Mesothelial cell of epicardium (in vitro differentiated cells): ENCODE data around the gene KRTAP6-2. TPM values are rescaled to one million over a fixed set of nuclear protein-coding genes. Genes with fewer than 3 reads are reported as not detected.

Experiments used
- DNase-seq, 2 experiments: peaks; one replicate each; pipeline ENCODE4 v3.0.0; 2021; ENCODE audit warnings: low spot score in 2 of 2; ENCODE audit not compliant: unreplicated experiment in 2 of 2
- H3K27ac Mint-ChIP-seq: 2 replicates; pipeline ENCODE4 v1.8.0; 2021; ENCODE audit warnings: mixed read lengths
- H3K27me3 Mint-ChIP-seq: 2 replicates; pipeline ENCODE4 v1.8.0; 2021; ENCODE audit warnings: low read depth, mixed read lengths
- H3K36me3 Mint-ChIP-seq: 2 replicates; pipeline ENCODE4 v1.8.0; 2021; ENCODE audit warnings: mixed read lengths
- H3K4me1 Mint-ChIP-seq: 2 replicates; pipeline ENCODE4 v1.8.0; 2021; ENCODE audit warnings: mixed read lengths
- H3K4me3 Mint-ChIP-seq: 2 replicates; pipeline ENCODE4 v1.8.0; 2021; ENCODE audit warnings: mild to moderate bottlenecking, moderate library complexity, mixed read lengths
- H3K9me3 Mint-ChIP-seq: 2 replicates; pipeline ENCODE4 v1.8.0; 2021; ENCODE audit warnings: mixed read lengths
- total RNA-seq: library from RNA; stranded (reverse); gene quantifications from 3 replicates; pipeline ENCODE4 v1.2.1, GENCODE V29; 2021
- TF ChIP-seq, protein P1 (sequence below): fragments of 200-600 bp; sonication (generic); IDR thresholded peaks from one replicate; pipeline ENCODE4 v1.5.0; 2021; ENCODE audit warnings: antibody characterized with exemption; ENCODE audit not compliant: unreplicated experiment

Gene KRTAP6-2
- total RNA-seq, 1 donor from 2014 or later: not detected

DNA sequence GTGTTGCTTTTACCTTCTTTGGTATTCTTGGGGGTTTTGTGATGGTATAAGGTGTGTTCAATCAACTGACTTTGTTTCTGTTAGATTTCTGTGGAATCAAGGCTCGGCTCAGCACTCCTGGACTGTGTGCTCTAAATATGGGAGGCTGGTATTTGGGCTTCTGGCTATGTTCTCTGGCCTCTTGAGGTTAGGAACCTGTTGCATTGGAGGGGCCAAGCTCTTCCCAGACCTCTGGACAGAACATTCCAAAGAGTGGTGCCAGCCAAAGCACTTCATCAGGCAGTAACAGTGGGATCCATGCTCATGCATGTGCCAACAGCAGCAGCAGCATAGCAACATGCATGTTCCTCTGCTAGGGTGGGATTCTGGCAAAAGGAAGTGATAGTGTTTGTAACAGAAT, 45.9 kb downstream of the KRTAP6-2 start:
- Mint-ChIP-seq H3K4me1 (no peaks in the 10 kb centered on the region), H3K9me3 (peaks cover 65% of the 10 kb centered on the region), H3K4me3 (no peak overlapping the region), H3K27ac (no peak overlapping the region), H3K36me3 (no peaks in the 10 kb centered on the region), H3K27me3 (no peaks in the 10 kb centered on the region)
- TF ChIP-seq, protein P1, sequence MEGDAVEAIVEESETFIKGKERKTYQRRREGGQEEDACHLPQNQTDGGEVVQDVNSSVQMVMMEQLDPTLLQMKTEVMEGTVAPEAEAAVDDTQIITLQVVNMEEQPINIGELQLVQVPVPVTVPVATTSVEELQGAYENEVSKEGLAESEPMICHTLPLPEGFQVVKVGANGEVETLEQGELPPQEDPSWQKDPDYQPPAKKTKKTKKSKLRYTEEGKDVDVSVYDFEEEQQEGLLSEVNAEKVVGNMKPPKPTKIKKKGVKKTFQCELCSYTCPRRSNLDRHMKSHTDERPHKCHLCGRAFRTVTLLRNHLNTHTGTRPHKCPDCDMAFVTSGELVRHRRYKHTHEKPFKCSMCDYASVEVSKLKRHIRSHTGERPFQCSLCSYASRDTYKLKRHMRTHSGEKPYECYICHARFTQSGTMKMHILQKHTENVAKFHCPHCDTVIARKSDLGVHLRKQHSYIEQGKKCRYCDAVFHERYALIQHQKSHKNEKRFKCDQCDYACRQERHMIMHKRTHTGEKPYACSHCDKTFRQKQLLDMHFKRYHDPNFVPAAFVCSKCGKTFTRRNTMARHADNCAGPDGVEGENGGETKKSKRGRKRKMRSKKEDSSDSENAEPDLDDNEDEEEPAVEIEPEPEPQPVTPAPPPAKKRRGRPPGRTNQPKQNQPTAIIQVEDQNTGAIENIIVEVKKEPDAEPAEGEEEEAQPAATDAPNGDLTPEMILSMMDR: no peak
- no peak for DNase-seq

Other genes starting within 250 kb of the KRTAP6-2 start
- gene KRTAP13-2, start 226.6 kb downstream of the KRTAP6-2 start, total RNA-seq: not detected in 3 replicates
- not detected in 3 replicates for gene KRTAP13-1, start 202.9 kb downstream of the KRTAP6-2 start, total RNA-seq
- gene KRTAP13-3, start 173.0 kb downstream of the KRTAP6-2 start, total RNA-seq: not detected in 3 replicates
- not detected in 3 replicates for gene KRTAP13-4, start 168.7 kb downstream of the KRTAP6-2 start, total RNA-seq
- gene KRTAP15-1, start 158.6 kb downstream of the KRTAP6-2 start, total RNA-seq: not detected in 3 replicates
- not detected in 3 replicates for gene KRTAP19-1, start 118.5 kb downstream of the KRTAP6-2 start, total RNA-seq
- gene KRTAP19-2, start 111.5 kb downstream of the KRTAP6-2 start, total RNA-seq: not detected in 3 replicates
- not detected in 3 replicates for gene KRTAP19-3, start 106.9 kb downstream of the KRTAP6-2 start, total RNA-seq
- not detected in 3 replicates for gene KRTAP19-4, start 101.7 kb downstream of the KRTAP6-2 start, total RNA-seq
- not detected in 3 replicates for gene KRTAP19-5, start 96.8 kb downstream of the KRTAP6-2 start, total RNA-seq
- not detected in 3 replicates for gene KRTAP19-6, start 57.0 kb downstream of the KRTAP6-2 start, total RNA-seq
- not detected in 3 replicates for gene KRTAP19-7, start 37.6 kb downstream of the KRTAP6-2 start, total RNA-seq
- not detected in 3 replicates for gene KRTAP22-2, start 8.5 kb downstream of the KRTAP6-2 start, total RNA-seq
- gene KRTAP6-3, start 6.5 kb downstream of the KRTAP6-2 start, total RNA-seq: not detected in 3 replicates
- gene KRTAP22-1, start 2.2 kb upstream of the KRTAP6-2 start, total RNA-seq: not detected in 3 replicates
- gene KRTAP6-1, start 15.0 kb upstream of the KRTAP6-2 start, total RNA-seq: not detected in 3 replicates
- not detected in 3 replicates for gene KRTAP20-1, start 17.5 kb upstream of the KRTAP6-2 start, total RNA-seq
- not detected in 3 replicates for gene KRTAP20-4, start 21.7 kb upstream of the KRTAP6-2 start, total RNA-seq
- not detected in 3 replicates for gene KRTAP20-2, start 36.3 kb upstream of the KRTAP6-2 start, total RNA-seq
- not detected in 3 replicates for gene KRTAP20-3, start 44.0 kb upstream of the KRTAP6-2 start, total RNA-seq
- not detected in 3 replicates for gene KRTAP21-3, start 119.9 kb upstream of the KRTAP6-2 start, total RNA-seq
- gene KRTAP21-2, start 148.4 kb upstream of the KRTAP6-2 start, total RNA-seq: not detected in 3 replicates
- gene KRTAP21-1, start 156.5 kb upstream of the KRTAP6-2 start, total RNA-seq: not detected in 3 replicates
- gene KRTAP8-1, start 214.4 kb upstream of the KRTAP6-2 start, total RNA-seq: not detected in 3 replicates
- gene KRTAP7-1, start 230.9 kb upstream of the KRTAP6-2 start, total RNA-seq: not detected in 3 replicates